ENCODE data around the gene GALNS. TPM values are rescaled to one million over a fixed set of nuclear protein-coding genes. Genes with fewer than 3 reads are reported as not detected.

Gene GALNS
- total RNA-seq, 1 experiment from 2014 or later: 29.5 TPM

GRCh38 chr16:88864521-88864920 is 7.8 kb upstream of the GALNS start (continued):
- TF ChIP-seq MAX (CRISPR knock-in tag; IDR thresholded peaks at IDR 0.05) (no peak), ZBTB43 (CRISPR knock-in tag; IDR thresholded peaks at IDR 0.05) (no peak)

- ChIA-PET POLR2A (no interaction called here), CTCF (interaction anchor here (0.6 to 1.9 kb wide), 5 partner anchors 17 to 303 kb away, joined by 3 to 7 read pairs (median 3); partner anchors contain the start of gene ACSF3)
- Mint-ChIP-seq H3K27ac (no peak overlapping the region), H3K4me1 (no peaks in the 10 kb centered on the region), H3K9me3 (no peaks in the 10 kb centered on the region), H3K27me3 (ENCODE audit: low read depth) (no peaks in the 10 kb centered on the region), H3K4me3 (no peak overlapping the region), H3K36me3 (peaks cover 17% of the 10 kb centered on the region)
- ATAC-seq (no peak), DNase-seq (ENCODE audit: low spot score) (no peak)
- no peak for TF ChIP-seq ZNF263 (CRISPR knock-in tag; IDR thresholded peaks at IDR 0.05; ENCODE audit: low read depth)
Observed at GRCh38 chr16:88864099-88864498, 7.4 kb upstream of the GALNS start.

GRCh38 chr16:88863426-88863825 is 6.7 kb upstream of the GALNS start:
- no peak overlapping the region for H3K4me3 Mint-ChIP-seq
- DNase-seq (ENCODE audit: low spot score) (no peak), ATAC-seq (no peak)
- CTCF ChIA-PET: interaction anchor here (0.7 to 1.9 kb wide), 2 partner anchors 48 to 297 kb away, joined by 3 to 5 read pairs; no protein-coding TSS in a partner anchor
- H3K4me1 Mint-ChIP-seq: peaks cover under 1% of the 10 kb centered on the region; the same call in 1 of the 2 replicates
- H3K27me3 Mint-ChIP-seq (ENCODE audit: low read depth): no peaks in the 10 kb centered on the region
- no peak overlapping the region for H3K27ac Mint-ChIP-seq
- POLR2A ChIA-PET: no interaction called here
- H3K9me3 Mint-ChIP-seq: no peaks in the 10 kb centered on the region
- no peak for TF ChIP-seq FOXP4 (CRISPR knock-in tag; IDR thresholded peaks at IDR 0.05)
- TF ChIP-seq ZNF671 (CRISPR knock-in tag; IDR thresholded peaks at IDR 0.05): no peak
- TF ChIP-seq CREM (CRISPR knock-in tag; IDR thresholded peaks at IDR 0.05): no peak
- no peak for TF ChIP-seq NR3C1 (CRISPR knock-in tag; conservative IDR thresholded peaks at IDR 0.05; ENCODE audit: low read depth)
- no peak for TF ChIP-seq EMX1 (CRISPR knock-in tag; IDR thresholded peaks at IDR 0.05)
- no peak for TF ChIP-seq MXD4 (CRISPR knock-in tag; IDR thresholded peaks at IDR 0.05; ENCODE audit: borderline replicate concordance)
- no peak for TF ChIP-seq JUN (CRISPR knock-in tag; IDR thresholded peaks at IDR 0.05)
- H3K36me3 Mint-ChIP-seq: peaks cover 21% of the 10 kb centered on the region

GRCh38 chr16:88862968-88863367 is 6.2 kb upstream of the GALNS start:
- Mint-ChIP-seq H3K4me3 (no peak overlapping the region), H3K4me1 (peaks cover 4% of the 10 kb centered on the region), H3K9me3 (no peaks in the 10 kb centered on the region), H3K27ac (no peak overlapping the region), H3K27me3 (ENCODE audit: low read depth) (no peaks in the 10 kb centered on the region), H3K36me3 (peaks cover 22% of the 10 kb centered on the region)
- ATAC-seq (no peak), DNase-seq (ENCODE audit: low spot score) (no peak)
- TF ChIP-seq CTCF (IDR thresholded peaks at IDR 0.05) (no peak), TEAD4 (CRISPR knock-in tag; IDR thresholded peaks at IDR 0.05) (no peak), AR (CRISPR knock-in tag; IDR thresholded peaks at IDR 0.05) (no peak), NR1H2 (CRISPR knock-in tag; IDR thresholded peaks at IDR 0.05) (no peak), RELA (CRISPR knock-in tag; IDR thresholded peaks at IDR 0.05; ENCODE audit: borderline replicate concordance) (no peak), ATF6 (CRISPR knock-in tag; IDR thresholded peaks at IDR 0.05) (no peak)
- POLR2A ChIA-PET: no interaction called here
- CTCF ChIA-PET: interaction anchor here (1.9 kb wide), 1 partner anchor 47 kb away, joined by 5 read pairs; no protein-coding TSS in a partner anchor
